ENCODE measurements around the gene SNPH.

Gene SNPH

DNA sequence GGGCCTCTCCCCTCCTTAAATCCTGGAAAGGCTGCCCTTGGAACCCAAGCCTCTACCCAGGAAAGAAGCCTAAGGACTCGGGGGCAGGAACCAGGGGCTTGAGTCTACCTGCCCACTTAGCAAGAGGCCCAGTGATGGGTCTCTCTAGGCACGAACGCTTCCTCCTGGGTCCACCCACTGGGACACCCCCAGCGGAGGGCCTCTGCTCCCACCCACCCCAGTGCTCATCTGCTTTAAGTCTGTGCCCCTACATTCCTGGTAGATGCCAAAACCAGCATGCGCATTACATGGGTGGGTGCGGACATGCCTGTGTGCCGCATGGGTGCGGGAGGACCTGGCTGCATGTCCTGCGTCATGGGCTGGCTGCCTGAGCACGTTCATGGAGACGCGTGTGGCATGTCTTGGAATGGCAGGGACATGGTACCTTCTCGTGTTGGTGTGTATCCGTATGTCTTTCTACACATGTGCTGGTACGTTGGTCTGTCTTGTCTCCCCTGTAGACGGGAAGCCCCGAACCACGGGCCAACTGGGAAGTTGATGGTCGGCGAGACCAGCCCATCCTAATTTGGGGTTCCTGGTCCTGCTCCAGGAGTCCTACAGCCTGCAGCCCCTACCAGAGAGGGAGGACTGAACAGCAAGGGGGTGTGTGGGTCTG, 29.3 kb downstream of the SNPH start:
- Histone ChIP-seq H3K4me3 (ENCODE audit: low read depth, low read length) (no peak overlapping the region), H3K9me3 (ENCODE audit: control insufficient read depth, insufficient read depth, low read depth, low read length) (no peaks in the 10 kb centered on the region), H3K4me1 (ENCODE audit: control insufficient read depth, insufficient read depth, low read length) (no peaks in the 10 kb centered on the region), H3K27ac (ENCODE audit: extremely low read depth, low read depth, low read length) (no peak overlapping the region), H3K36me3 (ENCODE audit: control insufficient read depth in 2 of 2, insufficient read depth in 1 of 2, low read length in 2 of 2) (peaks cover 0 to 10% of the 10 kb centered on the region in 2 experiments; a peak in 1 of 3 replicates)
- CTCF ChIA-PET, result no interaction called here
- TF ChIP-seq PRDM1 (tag by site-specific recombination; IDR thresholded peaks at IDR 0.05), result no peak
- no peak for TF ChIP-seq ZNF248 (tag by site-specific recombination; IDR thresholded peaks at IDR 0.05)
- no peak for TF ChIP-seq TRIM28 (IDR thresholded peaks at IDR 0.05; ENCODE audit: borderline replicate concordance, low read length)
- TF ChIP-seq ZNF561 (tag by site-specific recombination; IDR thresholded peaks at IDR 0.05; ENCODE audit: borderline replicate concordance), result no peak
- TF ChIP-seq GFI1B (tag by site-specific recombination; IDR thresholded peaks at IDR 0.05), result no peak
- TF ChIP-seq ZNF530 (tag by site-specific recombination; IDR thresholded peaks at IDR 0.05; ENCODE audit: low read depth), result no peak
- no peak for TF ChIP-seq ZNF544 (tag by site-specific recombination; IDR thresholded peaks at IDR 0.05)
- no peak for TF ChIP-seq SALL2 (tag by site-specific recombination; IDR thresholded peaks at IDR 0.05; ENCODE audit: borderline replicate concordance)
- no peak for TF ChIP-seq ZFP41 (tag by site-specific recombination; IDR thresholded peaks at IDR 0.05; ENCODE audit: borderline replicate concordance)
- TF ChIP-seq, protein P1, sequence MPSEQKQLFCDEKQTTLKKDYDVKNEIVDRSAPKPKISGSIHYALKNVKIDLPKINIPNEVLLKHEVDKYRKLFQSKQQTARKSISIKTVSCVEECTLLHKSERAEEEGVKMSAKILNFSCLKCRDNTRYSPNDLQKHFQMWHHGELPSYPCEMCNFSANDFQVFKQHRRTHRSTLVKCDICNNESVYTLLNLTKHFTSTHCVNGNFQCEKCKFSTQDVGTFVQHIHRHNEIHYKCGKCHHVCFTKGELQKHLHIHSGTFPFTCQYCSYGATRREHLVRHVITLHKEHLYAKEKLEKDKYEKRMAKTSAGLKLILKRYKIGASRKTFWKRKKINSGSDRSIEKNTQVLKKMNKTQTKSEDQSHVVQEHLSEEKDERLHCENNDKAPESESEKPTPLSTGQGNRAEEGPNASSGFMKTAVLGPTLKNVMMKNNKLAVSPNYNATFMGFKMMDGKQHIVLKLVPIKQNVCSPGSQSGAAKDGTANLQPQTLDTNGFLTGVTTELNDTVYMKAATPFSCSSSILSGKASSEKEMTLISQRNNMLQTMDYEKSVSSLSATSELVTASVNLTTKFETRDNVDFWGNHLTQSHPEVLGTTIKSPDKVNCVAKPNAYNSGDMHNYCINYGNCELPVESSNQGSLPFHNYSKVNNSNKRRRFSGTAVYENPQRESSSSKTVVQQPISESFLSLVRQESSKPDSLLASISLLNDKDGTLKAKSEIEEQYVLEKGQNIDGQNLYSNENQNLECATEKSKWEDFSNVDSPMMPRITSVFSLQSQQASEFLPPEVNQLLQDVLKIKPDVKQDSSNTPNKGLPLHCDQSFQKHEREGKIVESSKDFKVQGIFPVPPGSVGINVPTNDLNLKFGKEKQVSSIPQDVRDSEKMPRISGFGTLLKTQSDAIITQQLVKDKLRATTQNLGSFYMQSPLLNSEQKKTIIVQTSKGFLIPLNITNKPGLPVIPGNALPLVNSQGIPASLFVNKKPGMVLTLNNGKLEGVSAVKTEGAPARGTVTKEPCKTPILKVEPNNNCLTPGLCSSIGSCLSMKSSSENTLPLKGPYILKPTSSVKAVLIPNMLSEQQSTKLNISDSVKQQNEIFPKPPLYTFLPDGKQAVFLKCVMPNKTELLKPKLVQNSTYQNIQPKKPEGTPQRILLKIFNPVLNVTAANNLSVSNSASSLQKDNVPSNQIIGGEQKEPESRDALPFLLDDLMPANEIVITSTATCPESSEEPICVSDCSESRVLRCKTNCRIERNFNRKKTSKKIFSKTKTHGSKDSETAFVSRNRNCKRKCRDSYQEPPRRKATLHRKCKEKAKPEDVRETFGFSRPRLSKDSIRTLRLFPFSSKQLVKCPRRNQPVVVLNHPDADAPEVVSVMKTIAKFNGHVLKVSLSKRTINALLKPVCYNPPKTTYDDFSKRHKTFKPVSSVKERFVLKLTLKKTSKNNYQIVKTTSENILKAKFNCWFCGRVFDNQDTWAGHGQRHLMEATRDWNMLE (tag by site-specific recombination; conservative IDR thresholded peaks at IDR 0.05; ENCODE audit: low read depth), result no peak
- no peak for TF ChIP-seq HOXD13 (CRISPR knock-in tag; IDR thresholded peaks at IDR 0.05; ENCODE audit: borderline replicate concordance)
- TF ChIP-seq, protein P2, sequence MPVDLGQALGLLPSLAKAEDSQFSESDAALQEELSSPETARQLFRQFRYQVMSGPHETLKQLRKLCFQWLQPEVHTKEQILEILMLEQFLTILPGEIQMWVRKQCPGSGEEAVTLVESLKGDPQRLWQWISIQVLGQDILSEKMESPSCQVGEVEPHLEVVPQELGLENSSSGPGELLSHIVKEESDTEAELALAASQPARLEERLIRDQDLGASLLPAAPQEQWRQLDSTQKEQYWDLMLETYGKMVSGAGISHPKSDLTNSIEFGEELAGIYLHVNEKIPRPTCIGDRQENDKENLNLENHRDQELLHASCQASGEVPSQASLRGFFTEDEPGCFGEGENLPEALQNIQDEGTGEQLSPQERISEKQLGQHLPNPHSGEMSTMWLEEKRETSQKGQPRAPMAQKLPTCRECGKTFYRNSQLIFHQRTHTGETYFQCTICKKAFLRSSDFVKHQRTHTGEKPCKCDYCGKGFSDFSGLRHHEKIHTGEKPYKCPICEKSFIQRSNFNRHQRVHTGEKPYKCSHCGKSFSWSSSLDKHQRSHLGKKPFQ (tag by site-specific recombination; IDR thresholded peaks at IDR 0.05), result no peak
- TF ChIP-seq RBAK (tag by site-specific recombination; IDR thresholded peaks at IDR 0.05), result no peak
- no peak for TF ChIP-seq GLI2 (tag by site-specific recombination; IDR thresholded peaks at IDR 0.05; ENCODE audit: borderline replicate concordance, low read depth)
- POLR2A ChIA-PET, result no interaction called here

GRCh38 chr20:1296117-1296610, 30.1 kb downstream of the SNPH start:
- H3K36me3 ChIP-seq (ENCODE audit: control insufficient read depth in 2 of 2, insufficient read depth in 1 of 2, low read length in 2 of 2), result peaks cover 0 to 15% of the 10 kb centered on the region in 2 experiments; a peak in 1 of 3 replicates
- CTCF ChIA-PET, result no interaction called here
- no peak overlapping the region for H3K4me3 ChIP-seq (ENCODE audit: low read depth, low read length)
- no peaks in the 10 kb centered on the region for H3K9me3 ChIP-seq (ENCODE audit: control insufficient read depth, insufficient read depth, low read depth, low read length)
- POLR2A ChIA-PET, result no interaction called here
- no peak overlapping the region for H3K27ac ChIP-seq (ENCODE audit: extremely low read depth, low read depth, low read length)
- no peaks in the 10 kb centered on the region for H3K4me1 ChIP-seq (ENCODE audit: control insufficient read depth, insufficient read depth, low read length)
- TF ChIP-seq SP3 (tag by site-specific recombination; IDR thresholded peaks at IDR 0.05), result no peak
- TF ChIP-seq ZNF214 (tag by site-specific recombination; IDR thresholded peaks at IDR 0.05; ENCODE audit: borderline replicate concordance), result no peak
- no peak for TF ChIP-seq ZNF10 (tag by site-specific recombination; IDR thresholded peaks at IDR 0.05)
- TF ChIP-seq ZNF394 (tag by site-specific recombination; IDR thresholded peaks at IDR 0.05; ENCODE audit: borderline replicate concordance), result no peak
